SJSA1 (cell line): ENCODE data around the gene ZDHHC20. TPM values are rescaled to one million over a fixed set of nuclear protein-coding genes. Genes with fewer than 3 reads are reported as not detected.

Source experiments
- DNase-seq, 2 experiments: peaks; one replicate each; pipeline ENCODE4 v3.0.0-alpha.2; 2015 to 2020; ENCODE audit warnings: low spot score in 2 of 2, low read depth in 1 of 2
- H3K27ac ChIP-seq: fragments of 250-450 bp; sonication (Bioruptor Pico); 2 replicates; pipeline ENCODE4 v1.5.1; 2020; ENCODE audit warnings: mild to moderate bottlenecking, moderate library complexity
- H3K27me3 ChIP-seq: fragments of 250-450 bp; sonication (Bioruptor Pico); replicated peaks from 2 replicates; pipeline ENCODE4 v1.5.1; 2020; ENCODE audit warnings: mild to moderate bottlenecking, moderate library complexity
- H3K36me3 ChIP-seq: fragments of 250-450 bp; sonication (Bioruptor Pico); 2 replicates; pipeline ENCODE4 v1.5.1; 2020; ENCODE audit warnings: mild to moderate bottlenecking
- H3K4me1 ChIP-seq: fragments of 250-450 bp; sonication (Bioruptor Pico); replicated peaks from 2 replicates; pipeline ENCODE4 v1.6.1; 2021; ENCODE audit warnings: mild to moderate bottlenecking
- H3K4me3 ChIP-seq: fragments of 250-450 bp; sonication (Bioruptor Pico); 2 replicates; pipeline ENCODE4 v1.5.1; 2020; ENCODE audit warnings: mild to moderate bottlenecking
- H3K9me3 ChIP-seq: fragments of 250-450 bp; sonication (Bioruptor Pico); replicated peaks from 2 replicates; pipeline ENCODE4 v1.5.1; 2020; ENCODE audit warnings: mild to moderate bottlenecking
- total RNA-seq: library from RNA; depleted of rRNA; stranded (reverse); fragments of >200 nt; shearing (Covaris generic); gene quantifications from 2 replicates; pipeline ENCODE4 v1.2.3, GENCODE V29; 2014

ZDHHC20 gene
- total RNA-seq, 1 experiment from 2014 or later = 67.6 TPM

GRCh38 chr13:21364916-21365315, 94.2 kb downstream of the ZDHHC20 start:
- Histone ChIP-seq H3K9me3 (no peaks in the 10 kb centered on the region), H3K4me3 (no peak overlapping the region), H3K36me3 (no peaks in the 10 kb centered on the region), H3K4me1 (no peaks in the 10 kb centered on the region), H3K27ac (no peak overlapping the region), H3K27me3 (no peaks in the 10 kb centered on the region)
- DNase-seq = no peak

GRCh38 chr13:21364357-21364756, 94.7 kb downstream of the ZDHHC20 start:
- H3K4me1 ChIP-seq = no peaks in the 10 kb centered on the region

GRCh38 chr13:21362741-21363140, 96.4 kb downstream of the ZDHHC20 start:
- H3K4me3 ChIP-seq = no peak overlapping the region
- no peak for DNase-seq
- no peak overlapping the region for H3K27ac ChIP-seq
- H3K36me3 ChIP-seq = no peaks in the 10 kb centered on the region
- H3K4me1 ChIP-seq = no peaks in the 10 kb centered on the region
- no peaks in the 10 kb centered on the region for H3K9me3 ChIP-seq
- no peaks in the 10 kb centered on the region for H3K27me3 ChIP-seq

More at GRCh38 chr13:21364357-21364756, 94.7 kb downstream of the ZDHHC20 start:
- DNase-seq = no peak
- Histone ChIP-seq H3K36me3 (no peaks in the 10 kb centered on the region), H3K27ac (no peak overlapping the region), H3K4me3 (no peak overlapping the region), H3K9me3 (no peaks in the 10 kb centered on the region), H3K27me3 (no peaks in the 10 kb centered on the region)

- Histone ChIP-seq H3K4me1 (no peaks in the 10 kb centered on the region), H3K9me3 (no peaks in the 10 kb centered on the region), H3K4me3 (no peak overlapping the region), H3K36me3 (no peaks in the 10 kb centered on the region), H3K27ac (no peak overlapping the region), H3K27me3 (no peaks in the 10 kb centered on the region)
- DNase-seq = no peak
These were observed 97.4 kb downstream of the ZDHHC20 start for GRCh38 chr13:21361706-21362105.

GRCh38 chr13:21361123-21361522, 98.0 kb downstream of the ZDHHC20 start:
- Histone ChIP-seq H3K27ac (no peak overlapping the region), H3K9me3 (no peaks in the 10 kb centered on the region), H3K4me3 (no peak overlapping the region), H3K36me3 (no peaks in the 10 kb centered on the region), H3K27me3 (no peaks in the 10 kb centered on the region), H3K4me1 (no peaks in the 10 kb centered on the region)
- DNase-seq = no peak

GRCh38 chr13:21360463-21360862, 98.6 kb downstream of the ZDHHC20 start:
- Histone ChIP-seq H3K9me3 (no peaks in the 10 kb centered on the region), H3K4me3 (no peak overlapping the region), H3K27me3 (no peaks in the 10 kb centered on the region), H3K4me1 (no peaks in the 10 kb centered on the region), H3K36me3 (no peaks in the 10 kb centered on the region), H3K27ac (no peak overlapping the region)
- DNase-seq = no peak

GRCh38 chr13:21359855-21360254, 99.2 kb downstream of the ZDHHC20 start:
- Histone ChIP-seq H3K4me1 (no peaks in the 10 kb centered on the region), H3K4me3 (no peak overlapping the region), H3K27me3 (no peaks in the 10 kb centered on the region), H3K36me3 (no peaks in the 10 kb centered on the region), H3K9me3 (no peaks in the 10 kb centered on the region), H3K27ac (no peak overlapping the region)
- DNase-seq = no peak

- no peak overlapping the region for H3K27ac ChIP-seq
- no peak for DNase-seq
- H3K27me3 ChIP-seq = no peaks in the 10 kb centered on the region
- no peaks in the 10 kb centered on the region for H3K4me1 ChIP-seq
- H3K36me3 ChIP-seq = no peaks in the 10 kb centered on the region
- H3K4me3 ChIP-seq = no peak overlapping the region
- H3K9me3 ChIP-seq = no peaks in the 10 kb centered on the region
These were observed 103.8 kb downstream of the ZDHHC20 start for GRCh38 chr13:21355304-21355703.

GRCh38 chr13:21354721-21355120, 104.4 kb downstream of the ZDHHC20 start:
- no peak for DNase-seq
- no peak overlapping the region for H3K27ac ChIP-seq
- no peaks in the 10 kb centered on the region for H3K9me3 ChIP-seq
- no peak overlapping the region for H3K4me3 ChIP-seq
- H3K27me3 ChIP-seq = no peaks in the 10 kb centered on the region
- no peaks in the 10 kb centered on the region for H3K4me1 ChIP-seq
- no peaks in the 10 kb centered on the region for H3K36me3 ChIP-seq

GRCh38 chr13:21348488-21349120, 110.5 kb downstream of the ZDHHC20 start:
- Histone ChIP-seq H3K4me1 (no peaks in the 10 kb centered on the region), H3K36me3 (no peaks in the 10 kb centered on the region), H3K9me3 (no peaks in the 10 kb centered on the region), H3K4me3 (no peak overlapping the region), H3K27me3 (no peaks in the 10 kb centered on the region), H3K27ac (no peak overlapping the region)
- DNase-seq = no peak

GRCh38 chr13:21347753-21348318, 111.3 kb downstream of the ZDHHC20 start:
- DNase-seq = no peak
- H3K27me3 ChIP-seq = no peaks in the 10 kb centered on the region
- no peaks in the 10 kb centered on the region for H3K36me3 ChIP-seq
- no peak overlapping the region for H3K27ac ChIP-seq
- H3K4me1 ChIP-seq = no peaks in the 10 kb centered on the region
- no peak overlapping the region for H3K4me3 ChIP-seq
- no peaks in the 10 kb centered on the region for H3K9me3 ChIP-seq

- H3K9me3 ChIP-seq = no peaks in the 10 kb centered on the region
- no peaks in the 10 kb centered on the region for H3K4me1 ChIP-seq
- H3K27ac ChIP-seq = no peak overlapping the region
- no peak overlapping the region for H3K4me3 ChIP-seq
- no peaks in the 10 kb centered on the region for H3K27me3 ChIP-seq
- no peak for DNase-seq
- no peaks in the 10 kb centered on the region for H3K36me3 ChIP-seq
These were observed 114.4 kb downstream of the ZDHHC20 start for GRCh38 chr13:21344662-21345176.

- no peak overlapping the region for H3K4me3 ChIP-seq
- DNase-seq = no peak
- no peaks in the 10 kb centered on the region for H3K9me3 ChIP-seq
- H3K27ac ChIP-seq = no peak overlapping the region
- no peaks in the 10 kb centered on the region for H3K27me3 ChIP-seq
- no peaks in the 10 kb centered on the region for H3K4me1 ChIP-seq
- no peaks in the 10 kb centered on the region for H3K36me3 ChIP-seq
These were observed 115.4 kb downstream of the ZDHHC20 start for GRCh38 chr13:21343659-21344058.

GRCh38 chr13:21342699-21343442, 116.2 kb downstream of the ZDHHC20 start:
- no peaks in the 10 kb centered on the region for H3K9me3 ChIP-seq
- H3K27ac ChIP-seq = no peak overlapping the region
- no peaks in the 10 kb centered on the region for H3K27me3 ChIP-seq
- H3K4me3 ChIP-seq = no peak overlapping the region
- no peaks in the 10 kb centered on the region for H3K4me1 ChIP-seq
- no peaks in the 10 kb centered on the region for H3K36me3 ChIP-seq
- DNase-seq = no peak
